Motor neuron (in vitro differentiated cells): ENCODE results near the gene CDS2. TPM values are rescaled to one million over a fixed set of nuclear protein-coding genes. Genes with fewer than 3 reads are reported as not detected.

Source experiments
- ATAC-seq, 8 experiments: fragments of 200-7000 bp; cut with Tn5 transposase; replicated peaks in 6 of 8; 2 replicates each; pipeline ENCODE4 v1.8.0; 2021; ENCODE audit warnings: mild to moderate bottlenecking in 8 of 8, moderate library complexity in 8 of 8
- H3K27ac ChIP-seq, 2 donors: fragments of 250-450 bp; sonication (Bioruptor Pico); 2 replicates each; pipeline ENCODE4 v1.9.0; 2021; ENCODE audit warnings: antibody characterized with exemption in 2 of 2, mild to moderate bottlenecking in 2 of 2, moderate library complexity in 1 of 2
- H3K4me1 ChIP-seq, 2 donors: fragments of 250-450 bp; sonication (Bioruptor Pico); replicated peaks in 1 of 2; 2 replicates each; pipeline ENCODE4 v1.6.1; 2021; ENCODE audit warnings: antibody characterized with exemption in 2 of 2, mild to moderate bottlenecking in 2 of 2, moderate library complexity in 1 of 2
- H3K4me3 ChIP-seq, 5 donors: fragments of 250-450 bp; sonication (Bioruptor Pico); 2 replicates each; pipeline ENCODE4 v1.9.0; 2021; ENCODE audit warnings: antibody characterized with exemption in 5 of 5, mild to moderate bottlenecking in 5 of 5, moderate library complexity in 4 of 5
- WGBS, 10 experiments: fragments of 450-650 bp; shearing (Covaris generic); methylation state at CpG; one replicate each; pipeline ENCODE4 v1.0.0; 2022; 5-methylcytosine and 5-hydroxymethylcytosine counted together
- in situ Hi-C, 9 experiments: fragments of 400-800 bp; cut with MboI; loops; one replicate each; pipeline ENCODE4 v1.15.0; 2021; ENCODE audit warnings: low sequenced_read_pairs in 9 of 9, low pct_unique_long_range_greater_than_20kb in 2 of 9; ENCODE audit not compliant: unreplicated experiment in 9 of 9
- total RNA-seq, 8 experiments: library from RNA; unstranded; fragments of 300-600 nt; gene quantifications; 2 replicates each; pipeline versions ENCODE4 v1.2.3 to v1.2.4, GENCODE V29; 2022

Gene CDS2
- 10 to 100 TPM; 18.6 to 55.0 (median 32.8) TPM for total RNA-seq

DNA sequence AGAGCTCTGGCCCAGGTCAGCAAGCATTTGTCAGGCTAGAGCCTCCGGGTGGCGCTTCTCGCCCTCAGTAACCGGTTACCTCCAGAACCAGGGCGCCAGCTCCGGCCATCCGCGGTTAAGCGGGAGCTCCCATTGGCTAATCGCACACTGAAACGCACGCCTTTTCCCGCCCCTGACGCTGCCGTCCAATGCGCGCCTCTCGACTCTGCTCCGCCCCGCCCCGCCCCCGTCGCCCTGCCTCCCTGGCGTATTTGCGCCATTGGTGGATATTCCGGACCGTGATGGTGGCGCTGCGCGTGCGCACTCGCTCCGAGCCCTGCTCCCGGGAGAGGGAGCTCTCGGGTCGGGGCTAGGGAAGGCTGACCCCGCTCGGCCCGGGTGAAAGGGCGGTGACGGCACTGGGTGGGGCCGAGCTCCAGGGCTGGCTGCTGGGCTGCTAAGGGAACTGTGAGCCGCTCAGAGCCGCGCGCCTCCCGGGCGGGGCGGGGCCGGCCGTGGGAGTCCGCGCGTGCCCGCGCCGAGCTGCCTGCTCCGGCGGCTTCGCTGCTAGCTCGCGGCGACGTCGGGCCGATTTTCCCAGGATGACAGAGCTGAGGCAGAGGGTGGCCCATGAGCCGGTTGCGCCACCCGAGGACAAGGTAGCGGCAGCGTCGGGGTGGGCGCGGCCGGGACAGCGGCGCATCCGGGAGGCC lies at the start of gene CDS2:
TSS of gene CDS2 (plus strand) at position 497 of the 692 bp plus-strand sequence. CDS start at position 582, 85 bp downstream.
- H3K4me3 ChIP-seq: peak within 1 kb of the TSS; percentile 58 to 65 (median 61)
- peaks cover 14 to 15% of the 10 kb centered on the region in 2 donors for H3K4me1 ChIP-seq
- peak; percentile 82 to 93 (median 90) for ATAC-seq
- WGBS, 10 experiments: 0 to 2% (median 1%) methylated on average over 1 to 14 of the region's 78 CpGs; no CpG with 5 or more reads in 6 of the 10 experiments
- in situ Hi-C loops: loop anchor here in 2 of 9 experiments (10.0 kb wide), 2 partner anchors 58 to 68 kb away; no protein-coding TSS in a partner anchor
- peak within 1 kb of the TSS; percentile 78 to 85 for H3K27ac ChIP-seq

DNA sequence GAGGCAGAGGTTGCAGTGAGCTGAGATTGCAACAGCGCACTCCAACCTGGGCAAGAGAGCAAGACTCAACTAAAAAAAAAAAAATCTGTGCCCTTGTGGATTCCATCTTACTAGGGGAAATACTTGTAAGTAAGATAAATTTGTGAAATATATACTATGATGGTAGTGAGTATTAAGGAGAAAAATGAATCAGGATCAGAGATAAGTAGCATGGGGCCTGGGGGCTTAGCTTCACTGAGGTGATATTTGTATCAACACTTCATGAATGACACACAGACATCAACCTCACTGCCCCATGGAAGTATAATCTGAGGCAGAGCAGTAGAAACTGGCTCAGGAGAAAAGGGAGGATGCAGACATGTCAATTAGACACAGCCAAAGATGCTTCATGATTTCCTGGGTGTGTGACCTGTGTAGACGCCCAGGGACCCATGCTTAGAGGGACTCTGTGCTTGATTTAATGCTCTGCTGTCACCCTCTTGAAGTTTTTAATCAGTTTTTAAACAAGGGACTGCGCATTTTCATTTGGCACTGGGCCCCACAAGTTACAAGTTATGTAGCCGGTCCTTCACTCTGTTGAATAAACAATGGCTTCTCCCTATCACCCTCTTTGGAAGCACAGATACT lies 48.9 kb upstream of the CDS2 start:
- Histone ChIP-seq H3K27ac (no peak overlapping the region), H3K4me1 (no peaks in the 10 kb centered on the region), H3K4me3 (no peak overlapping the region)
- peak in 2 of 8 experiments; percentile 5 to 12 for ATAC-seq
- 50 to 100% (median 68%) methylated on average over 1 to 3 of the region's 4 CpGs; no CpG with 5 or more reads in 2 of the 10 experiments for WGBS, 10 experiments
- in situ Hi-C loops: loop anchor here in 1 of 9 experiments (25.0 kb wide), 2 partner anchors 91 to 291 kb away; no protein-coding TSS in a partner anchor

DNA sequence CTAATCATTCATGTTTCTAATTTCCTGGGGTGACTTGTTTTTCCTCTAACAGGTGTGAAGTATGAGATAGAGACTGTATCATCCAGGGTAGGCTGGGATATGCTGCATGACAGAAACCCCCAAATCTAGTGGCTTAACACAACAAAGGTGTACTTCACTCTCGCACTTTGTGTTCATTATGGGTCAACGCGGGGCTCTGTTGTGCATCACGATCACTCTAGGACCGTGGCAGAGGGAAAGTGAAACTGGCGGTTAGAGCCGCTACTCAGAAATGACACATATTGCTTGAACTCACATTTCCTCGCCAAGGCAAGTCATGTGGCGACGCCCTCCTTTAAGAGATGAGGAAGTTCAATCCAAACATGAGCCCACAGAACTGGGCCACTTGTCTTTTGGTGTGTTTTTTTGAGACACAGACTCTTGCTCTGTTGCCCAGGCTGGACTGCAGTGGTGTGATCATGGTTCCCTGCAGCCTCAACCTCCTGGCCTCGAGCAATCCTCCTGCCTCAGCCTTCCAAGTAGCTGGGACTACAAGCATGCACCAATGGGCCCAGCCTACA lies 48.3 kb upstream of the CDS2 start:
- WGBS, 10 experiments: 20 to 100% (median 83%) methylated on average over 1 to 11 of the region's 11 CpGs
- H3K4me3 ChIP-seq: no peak overlapping the region
- H3K27ac ChIP-seq: no peak overlapping the region
- in situ Hi-C loops: loop anchor here in 1 of 9 experiments (25.0 kb wide), 2 partner anchors 91 to 291 kb away; no protein-coding TSS in a partner anchor
- no peaks in the 10 kb centered on the region for H3K4me1 ChIP-seq
- ATAC-seq: peak in 2 of 8 experiments; percentile 68 to 92

DNA sequence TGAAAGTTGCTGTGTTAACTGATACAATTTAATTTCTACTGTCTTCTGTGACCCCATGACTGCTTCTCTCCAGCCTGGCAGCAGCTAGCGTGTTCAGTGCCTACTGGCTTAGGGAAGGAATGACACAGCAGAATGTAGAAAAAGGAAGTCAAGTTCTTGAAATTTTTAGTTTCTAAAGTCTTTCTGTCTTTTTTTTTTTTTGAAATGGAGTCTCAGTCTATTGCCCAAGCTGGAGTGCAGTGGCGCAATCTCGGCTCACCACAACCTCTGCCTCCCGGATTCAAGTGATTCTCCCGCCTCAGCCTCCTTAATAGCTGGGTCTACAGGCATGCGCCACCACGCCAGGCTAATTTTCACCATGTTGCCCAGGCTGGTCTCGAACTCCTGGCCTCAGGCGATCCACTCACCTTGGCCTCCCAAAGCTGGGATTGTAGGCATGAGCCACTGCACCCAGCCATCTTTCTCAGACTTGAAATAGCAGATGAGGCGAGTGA lies 46.4 kb upstream of the CDS2 start:
- Histone ChIP-seq H3K27ac (no peak overlapping the region), H3K4me3 (no peak overlapping the region), H3K4me1 (no peaks in the 10 kb centered on the region)
- ATAC-seq: peak in 1 of 8 experiments; percentile 18
- 40 to 100% (median 95%) methylated on average over 1 to 10 of the region's 10 CpGs; no CpG with 5 or more reads in 2 of the 10 experiments for WGBS, 10 experiments
- in situ Hi-C loops: loop anchor here in 1 of 9 experiments (25.0 kb wide), 2 partner anchors 93 to 293 kb away; no protein-coding TSS in a partner anchor

DNA sequence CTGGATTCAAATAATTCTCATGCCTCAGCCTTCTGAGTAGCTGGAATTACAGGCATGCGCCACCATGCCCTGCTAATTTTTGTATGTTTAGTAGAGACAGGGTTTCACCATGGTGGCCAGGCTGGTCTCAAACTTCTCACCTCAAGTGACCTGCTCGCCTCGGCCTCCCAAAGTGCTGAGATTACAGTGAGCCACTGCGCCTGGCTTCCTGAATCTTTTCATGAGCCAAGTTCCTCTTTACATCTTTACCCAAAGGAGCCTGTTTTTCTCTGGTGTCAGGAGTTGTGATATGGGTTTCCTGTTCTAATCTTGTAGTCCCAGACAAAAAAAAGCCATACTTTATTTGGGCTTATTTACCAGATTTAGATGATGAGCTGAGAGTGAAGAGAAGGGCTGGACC lies 41.4 kb upstream of the CDS2 start:
- H3K27ac ChIP-seq: no peak overlapping the region
- 80 to 100% (median 100%) methylated on average over 1 to 4 of the region's 4 CpGs; no CpG with 5 or more reads in 2 of the 10 experiments for WGBS, 10 experiments
- no peaks in the 10 kb centered on the region for H3K4me1 ChIP-seq
- in situ Hi-C loops: loop anchor here in 1 of 9 experiments (25.0 kb wide), 2 partner anchors 98 to 298 kb away; no protein-coding TSS in a partner anchor
- no peak for ATAC-seq
- no peak overlapping the region for H3K4me3 ChIP-seq

DNA sequence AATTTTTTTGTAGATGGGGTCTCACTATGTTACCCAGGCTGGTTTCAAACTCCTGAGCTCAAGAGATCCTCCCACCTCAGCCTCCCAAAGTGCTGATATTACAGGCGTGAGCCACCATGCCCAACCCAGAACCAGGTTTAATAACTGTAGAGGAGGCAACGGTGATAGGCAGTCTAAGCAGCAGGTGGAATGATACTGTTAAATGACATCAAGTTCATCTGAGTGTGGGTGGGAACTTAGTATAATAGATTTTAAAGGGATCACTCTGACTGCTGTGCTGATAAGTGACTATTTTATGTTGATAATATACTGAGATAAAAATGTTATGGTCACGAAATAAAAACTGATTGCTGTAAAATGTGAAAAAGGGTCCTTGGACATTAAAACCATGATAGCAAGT lies 38.1 kb upstream of the CDS2 start:
- 71 to 100% (median 88%) methylated on average over 1 to 3 of the region's 3 CpGs; no CpG with 5 or more reads in 3 of the 10 experiments for WGBS, 10 experiments

DNA sequence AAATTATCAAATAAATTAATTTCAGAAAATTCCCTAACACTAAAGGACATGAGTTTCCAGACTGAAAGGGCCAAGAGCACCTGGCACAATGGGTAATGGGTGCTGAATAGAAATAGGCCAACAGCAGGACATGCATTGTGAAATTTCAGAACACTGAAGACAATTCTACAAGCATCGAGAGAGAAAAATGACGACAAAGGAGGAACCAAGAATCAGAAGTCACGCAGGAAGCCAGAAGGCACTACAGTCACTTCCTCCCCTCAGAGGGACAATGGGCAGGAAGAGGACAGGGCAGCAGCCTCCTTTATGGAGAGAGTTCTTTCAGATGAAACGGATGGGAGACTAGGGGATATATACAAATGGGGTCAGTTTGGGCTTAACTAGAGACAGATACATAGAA lies 36.6 kb upstream of the CDS2 start:
- no peaks in the 10 kb centered on the region for H3K4me1 ChIP-seq
- no peak for ATAC-seq
- whole genome bisulfite sequencing, 10 experiments: 53 to 100% (median 80%) methylated on average over 2 to 4 of the region's 4 CpGs; no CpG with 5 or more reads in 1 of the 10 experiments
- in situ Hi-C loops: loop anchor here in 2 of 9 experiments (10.0 to 25.0 kb wide), 3 partner anchors 103 to 485 kb away; no protein-coding TSS in a partner anchor
- no peak overlapping the region for H3K27ac ChIP-seq
- no peak overlapping the region for H3K4me3 ChIP-seq

More for the DNA sequence above, 38.1 kb upstream of the CDS2 start:
- Histone ChIP-seq H3K4me1 (no peaks in the 10 kb centered on the region), H3K4me3 (no peak overlapping the region), H3K27ac (no peak overlapping the region)
- ATAC-seq: no peak
- in situ Hi-C loops: loop anchor here in 1 of 9 experiments (25.0 kb wide), 2 partner anchors 101 to 301 kb away; no protein-coding TSS in a partner anchor

DNA sequence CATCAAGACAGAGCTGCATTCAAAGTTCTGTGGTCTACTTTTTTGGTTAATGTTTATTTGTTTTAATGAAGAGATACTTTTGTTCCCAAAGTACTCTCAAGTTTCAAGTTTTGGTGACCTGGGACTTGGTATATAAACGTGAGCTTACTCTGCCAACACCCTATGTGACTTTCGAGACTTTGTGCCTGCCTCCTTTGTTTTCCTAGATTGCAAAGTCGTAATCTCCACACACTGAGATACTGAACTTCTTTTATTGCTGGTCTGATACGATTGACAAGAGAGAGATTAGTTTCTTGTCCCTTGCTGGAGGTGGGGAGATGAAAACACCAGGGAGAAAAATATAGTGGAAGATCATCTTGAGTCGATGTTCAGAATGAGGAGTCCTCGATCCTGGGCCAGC lies 34.9 kb upstream of the CDS2 start:
- in situ Hi-C loops: loop anchor here in 2 of 9 experiments (10.0 to 25.0 kb wide), 3 partner anchors 105 to 487 kb away; no protein-coding TSS in a partner anchor
- no peaks in the 10 kb centered on the region for H3K4me1 ChIP-seq
- H3K27ac ChIP-seq: no peak overlapping the region
- H3K4me3 ChIP-seq: no peak overlapping the region
- 71 to 100% (median 92%) methylated on average over 1 to 6 of the region's 6 CpGs for WGBS, 10 experiments
- ATAC-seq: no peak

DNA sequence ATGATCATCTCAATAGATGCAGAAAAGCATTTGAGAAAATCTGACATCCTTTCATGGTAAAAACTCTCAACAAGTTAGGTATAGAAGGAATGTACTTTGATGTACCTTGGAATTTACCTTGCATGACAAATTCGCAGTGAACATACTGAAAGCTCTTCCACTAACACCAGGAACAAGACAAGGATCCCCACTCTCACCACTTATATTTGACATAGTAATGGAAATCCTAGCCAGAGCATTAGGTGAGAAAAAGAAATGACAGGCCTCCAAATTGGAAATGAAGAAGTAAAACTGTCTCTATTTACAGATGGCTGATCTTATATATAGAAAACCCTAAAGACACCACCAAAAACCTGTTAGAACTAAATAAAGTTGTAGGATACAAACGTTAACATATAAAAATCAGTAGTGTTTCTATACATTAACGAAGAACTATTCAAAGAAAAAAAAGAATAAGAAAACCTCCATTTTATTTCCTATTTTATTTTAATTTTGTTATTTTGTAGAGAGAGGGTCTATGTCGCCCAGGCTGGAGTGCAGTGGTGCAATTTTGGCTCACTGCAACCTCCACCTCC lies 34.0 kb upstream of the CDS2 start:
- in situ Hi-C loops: loop anchor here in 2 of 9 experiments (10.0 to 25.0 kb wide), 3 partner anchors 106 to 488 kb away; no protein-coding TSS in a partner anchor
- ATAC-seq: no peak
- Histone ChIP-seq H3K4me3 (no peak overlapping the region), H3K4me1 (no peaks in the 10 kb centered on the region), H3K27ac (no peak overlapping the region)
- WGBS, 10 experiments: 60 to 97% (median 86%) methylated on average over 2 to 4 of the region's 4 CpGs

DNA sequence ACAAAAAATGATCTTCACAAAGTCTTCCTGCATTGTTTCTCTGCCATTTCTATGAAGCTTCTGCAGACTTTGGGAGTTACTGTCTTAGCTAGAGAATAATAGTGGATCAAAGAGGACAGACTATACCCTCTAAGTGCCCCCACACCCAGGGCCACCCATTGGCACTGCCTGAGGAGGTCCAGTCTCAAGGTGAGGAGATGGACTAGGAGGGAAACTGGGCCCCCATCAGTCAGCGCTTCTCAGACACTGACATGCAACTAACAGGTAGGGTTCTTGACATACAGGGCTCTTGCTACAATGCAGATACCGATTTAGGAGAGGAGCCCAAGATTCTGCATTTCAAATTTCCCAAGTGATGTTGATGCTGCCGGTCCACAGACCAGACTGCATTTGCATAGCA lies 31.4 kb upstream of the CDS2 start:
- in situ Hi-C loops: loop anchor here in 2 of 9 experiments (10.0 to 25.0 kb wide), 3 partner anchors 108 to 491 kb away; no protein-coding TSS in a partner anchor
- no peak for ATAC-seq
- 20 to 100% (median 90%) methylated on average over 1 to 2 of the region's 3 CpGs; no CpG with 5 or more reads in 3 of the 10 experiments for WGBS, 10 experiments
- H3K4me1 ChIP-seq: no peaks in the 10 kb centered on the region
- H3K4me3 ChIP-seq: no peak overlapping the region
- no peak overlapping the region for H3K27ac ChIP-seq

DNA sequence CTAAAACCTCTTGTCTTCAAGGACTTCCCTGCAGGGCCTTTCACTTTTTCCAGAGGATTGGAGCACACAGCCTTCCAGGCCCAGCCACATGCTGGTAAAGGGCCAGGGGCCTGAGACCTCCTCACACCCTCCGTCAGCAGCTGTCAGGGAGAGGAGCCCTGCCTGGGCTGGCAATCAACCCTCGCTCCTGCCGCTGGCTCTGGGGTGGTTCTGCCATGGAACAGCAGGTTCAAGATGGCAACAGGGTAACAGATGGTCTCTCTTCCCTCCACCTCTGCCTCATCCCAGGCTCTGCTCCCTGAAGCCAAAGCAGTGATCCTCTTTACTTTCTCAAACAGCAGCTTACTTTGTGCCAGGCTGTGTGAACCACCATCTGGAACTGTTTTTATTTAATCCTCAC lies 30.9 kb upstream of the CDS2 start:
- 80 to 100% (median 100%) methylated on average over 1 to 2 of the region's 3 CpGs; no CpG with 5 or more reads in 6 of the 10 experiments for WGBS, 10 experiments
- Histone ChIP-seq H3K4me1 (no peaks in the 10 kb centered on the region), H3K27ac (no peak overlapping the region), H3K4me3 (no peak overlapping the region)
- in situ Hi-C loops: loop anchor here in 2 of 9 experiments (10.0 to 25.0 kb wide), 3 partner anchors 109 to 491 kb away; no protein-coding TSS in a partner anchor
- no peak for ATAC-seq

DNA sequence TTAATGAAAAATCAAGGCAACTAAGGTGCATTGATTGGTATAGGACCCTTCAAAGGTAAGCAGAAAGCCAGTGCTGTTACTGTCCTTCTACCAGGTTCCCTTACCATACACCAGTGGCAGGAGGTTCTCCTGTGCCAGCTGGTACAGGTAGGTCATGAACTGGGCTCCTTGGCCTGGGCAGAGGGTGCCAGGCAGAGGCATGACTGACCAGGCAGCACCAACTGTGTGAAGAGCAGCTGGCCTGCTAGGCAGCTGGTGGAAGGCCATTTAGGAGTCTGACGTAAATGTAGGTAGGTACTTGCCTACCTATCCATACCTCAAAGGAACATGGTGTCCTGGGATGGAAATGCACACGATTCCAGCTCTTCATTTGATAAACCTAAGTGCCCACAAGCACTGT lies 30.3 kb upstream of the CDS2 start:
- no peak for ATAC-seq
- 80% methylated on average over 2 of the region's 2 CpGs; no CpG with 5 or more reads in 9 of the 10 experiments for WGBS, 10 experiments
- H3K4me3 ChIP-seq: no peak overlapping the region
- in situ Hi-C loops: loop anchor here in 2 of 9 experiments (10.0 to 25.0 kb wide), 3 partner anchors 109 to 492 kb away; no protein-coding TSS in a partner anchor
- H3K4me1 ChIP-seq: no peaks in the 10 kb centered on the region
- no peak overlapping the region for H3K27ac ChIP-seq
